GM23338 (cell line): ENCODE data around the gene PPP1R9B.

Source experiments
- POLR2AphosphoS5 ChIP-seq: IDR thresholded peaks from 2 replicates; pipeline ENCODE4 v1.6.1; 2016; ENCODE audit warnings: antibody characterized with exemption, low read depth
- TF ChIP-seq, protein P1 (sequence below), 2 experiments: fragments of 200-600 bp in 1 of 2; sonication (generic) in 1 of 2; conservative IDR thresholded peaks; 2 replicates each; pipeline versions ENCODE4 v1.5.1 to v1.6.1; 2016 to 2017; ENCODE audit warnings: antibody characterized with exemption in 2 of 2, low read depth in 2 of 2, mild to moderate bottlenecking in 2 of 2, moderate library complexity in 1 of 2
- TF ChIP-seq, protein P2 (sequence below): IDR thresholded peaks from one replicate; pipeline ENCODE4 v1.6.1; 2018; ENCODE audit warnings: antibody characterized with exemption; ENCODE audit not compliant: unreplicated experiment

DNA sequence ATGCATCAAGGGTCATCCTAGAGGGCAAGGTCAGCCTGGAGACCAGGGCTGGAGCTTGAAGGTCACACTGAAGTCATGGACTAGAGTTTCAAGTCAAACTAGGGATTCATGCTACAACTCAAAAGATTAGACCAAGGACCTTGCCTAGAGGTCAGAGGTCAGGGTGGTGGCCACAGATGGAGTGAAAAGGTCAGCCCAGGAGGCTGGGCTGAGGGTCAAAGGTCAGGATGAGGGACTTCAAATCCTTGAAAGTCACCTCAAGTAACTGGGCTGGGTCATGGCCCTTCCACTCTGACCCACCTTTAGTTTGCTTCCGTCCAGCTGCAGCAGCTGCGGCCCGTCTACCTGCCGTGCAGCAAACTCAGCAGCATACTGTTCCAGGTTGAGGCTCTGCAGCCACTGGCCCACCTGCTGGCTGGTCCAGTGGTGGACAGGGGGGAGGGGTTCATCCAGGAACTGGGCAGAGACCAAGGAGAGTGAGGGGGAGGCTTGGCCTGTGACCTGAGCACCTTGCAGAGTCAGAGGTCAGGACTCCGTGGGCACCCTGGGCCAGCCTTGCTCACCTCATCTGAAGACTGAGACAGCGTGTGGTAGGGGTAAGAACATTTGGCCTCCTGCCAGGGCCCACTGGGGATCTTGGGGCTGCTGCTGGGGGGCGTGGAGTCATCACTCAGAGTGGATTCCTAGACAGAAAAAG, 36.7 kb downstream of the PPP1R9B start:
- TF ChIP-seq, protein P1, sequence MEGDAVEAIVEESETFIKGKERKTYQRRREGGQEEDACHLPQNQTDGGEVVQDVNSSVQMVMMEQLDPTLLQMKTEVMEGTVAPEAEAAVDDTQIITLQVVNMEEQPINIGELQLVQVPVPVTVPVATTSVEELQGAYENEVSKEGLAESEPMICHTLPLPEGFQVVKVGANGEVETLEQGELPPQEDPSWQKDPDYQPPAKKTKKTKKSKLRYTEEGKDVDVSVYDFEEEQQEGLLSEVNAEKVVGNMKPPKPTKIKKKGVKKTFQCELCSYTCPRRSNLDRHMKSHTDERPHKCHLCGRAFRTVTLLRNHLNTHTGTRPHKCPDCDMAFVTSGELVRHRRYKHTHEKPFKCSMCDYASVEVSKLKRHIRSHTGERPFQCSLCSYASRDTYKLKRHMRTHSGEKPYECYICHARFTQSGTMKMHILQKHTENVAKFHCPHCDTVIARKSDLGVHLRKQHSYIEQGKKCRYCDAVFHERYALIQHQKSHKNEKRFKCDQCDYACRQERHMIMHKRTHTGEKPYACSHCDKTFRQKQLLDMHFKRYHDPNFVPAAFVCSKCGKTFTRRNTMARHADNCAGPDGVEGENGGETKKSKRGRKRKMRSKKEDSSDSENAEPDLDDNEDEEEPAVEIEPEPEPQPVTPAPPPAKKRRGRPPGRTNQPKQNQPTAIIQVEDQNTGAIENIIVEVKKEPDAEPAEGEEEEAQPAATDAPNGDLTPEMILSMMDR (conservative IDR thresholded peaks at IDR 0.05; ENCODE audit: low read depth in 2 of 2) = no peak
- TF ChIP-seq POLR2AphosphoS5 = no peak
- TF ChIP-seq, protein P2, sequence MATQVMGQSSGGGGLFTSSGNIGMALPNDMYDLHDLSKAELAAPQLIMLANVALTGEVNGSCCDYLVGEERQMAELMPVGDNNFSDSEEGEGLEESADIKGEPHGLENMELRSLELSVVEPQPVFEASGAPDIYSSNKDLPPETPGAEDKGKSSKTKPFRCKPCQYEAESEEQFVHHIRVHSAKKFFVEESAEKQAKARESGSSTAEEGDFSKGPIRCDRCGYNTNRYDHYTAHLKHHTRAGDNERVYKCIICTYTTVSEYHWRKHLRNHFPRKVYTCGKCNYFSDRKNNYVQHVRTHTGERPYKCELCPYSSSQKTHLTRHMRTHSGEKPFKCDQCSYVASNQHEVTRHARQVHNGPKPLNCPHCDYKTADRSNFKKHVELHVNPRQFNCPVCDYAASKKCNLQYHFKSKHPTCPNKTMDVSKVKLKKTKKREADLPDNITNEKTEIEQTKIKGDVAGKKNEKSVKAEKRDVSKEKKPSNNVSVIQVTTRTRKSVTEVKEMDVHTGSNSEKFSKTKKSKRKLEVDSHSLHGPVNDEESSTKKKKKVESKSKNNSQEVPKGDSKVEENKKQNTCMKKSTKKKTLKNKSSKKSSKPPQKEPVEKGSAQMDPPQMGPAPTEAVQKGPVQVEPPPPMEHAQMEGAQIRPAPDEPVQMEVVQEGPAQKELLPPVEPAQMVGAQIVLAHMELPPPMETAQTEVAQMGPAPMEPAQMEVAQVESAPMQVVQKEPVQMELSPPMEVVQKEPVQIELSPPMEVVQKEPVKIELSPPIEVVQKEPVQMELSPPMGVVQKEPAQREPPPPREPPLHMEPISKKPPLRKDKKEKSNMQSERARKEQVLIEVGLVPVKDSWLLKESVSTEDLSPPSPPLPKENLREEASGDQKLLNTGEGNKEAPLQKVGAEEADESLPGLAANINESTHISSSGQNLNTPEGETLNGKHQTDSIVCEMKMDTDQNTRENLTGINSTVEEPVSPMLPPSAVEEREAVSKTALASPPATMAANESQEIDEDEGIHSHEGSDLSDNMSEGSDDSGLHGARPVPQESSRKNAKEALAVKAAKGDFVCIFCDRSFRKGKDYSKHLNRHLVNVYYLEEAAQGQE = no peak
